NB4 (cell line): ENCODE results near the gene IQGAP3.

Experiments
- DNase-seq: peaks from one replicate; pipeline ENCODE4 v3.0.0; 2010; ENCODE audit warnings: low read depth
- H3K4me3 ChIP-seq: one replicate; pipeline ENCODE4 v1.5.1; 2011; ENCODE audit warnings: mild to moderate bottlenecking, low read depth, low read length, moderate library complexity
- CTCF ChIP-seq: IDR thresholded peaks from one replicate; pipeline ENCODE4 v1.5.1; 2012; ENCODE audit warnings: low read depth, low read length
- MAX ChIP-seq: IDR thresholded peaks from 2 replicates; pipeline ENCODE4 v1.6.1; 2011; ENCODE audit warnings: low read depth, low read length
- MYC ChIP-seq: IDR thresholded peaks from 2 replicates; pipeline ENCODE4 v1.6.1; 2011; ENCODE audit warnings: low read depth, low read length
- POLR2A ChIP-seq: IDR thresholded peaks from 2 replicates; pipeline ENCODE4 v1.6.1; 2011; ENCODE audit warnings: mild to moderate bottlenecking; ENCODE audit not compliant: insufficient read length; ENCODE audit errors: extremely low read depth

Gene IQGAP3

GRCh38 chr1:156524481-156524869 is 47.9 kb downstream of the IQGAP3 start:
- no peak for TF ChIP-seq CTCF
- TF ChIP-seq POLR2A, result no peak
- TF ChIP-seq MAX, result peak; percentile 71; the same call in 1 of the 2 replicates
- TF ChIP-seq MYC, result 0 out of 2 replicates have a peak, but pooled peaks have one; percentile 11
- H3K4me3 ChIP-seq, result peak overlapping the region; percentile 13
- DNase-seq, result peak; percentile 87

- DNase-seq, result peak; percentile 62
- TF ChIP-seq MYC (no peak; the same call in 1 of the 2 replicates), POLR2A (no peak), CTCF (no peak), MAX (peak; percentile 19; the same call in 1 of the 2 replicates)
- H3K4me3 ChIP-seq, result peak overlapping the region; percentile 23
Observed at GRCh38 chr1:156523801-156524480, 48.4 kb downstream of the IQGAP3 start.

- TF ChIP-seq MAX (no peak), CTCF (no peak), MYC (no peak), POLR2A (no peak)
- H3K4me3 ChIP-seq, result no peak overlapping the region
- no peak for DNase-seq
Observed at GRCh38 chr1:156522443-156522970, 49.9 kb downstream of the IQGAP3 start.

- H3K4me3 ChIP-seq, result no peak overlapping the region
- DNase-seq, result no peak
- TF ChIP-seq POLR2A (no peak), MYC (no peak), CTCF (no peak), MAX (no peak)
Observed at GRCh38 chr1:156517748-156518147, 54.6 kb downstream of the IQGAP3 start.

- DNase-seq, result no peak
- no peak for TF ChIP-seq POLR2A
- no peak for TF ChIP-seq MAX
- no peak for TF ChIP-seq CTCF
- no peak for TF ChIP-seq MYC
- H3K4me3 ChIP-seq, result no peak overlapping the region
Observed at GRCh38 chr1:156516821-156517220, 55.5 kb downstream of the IQGAP3 start.

GRCh38 chr1:156515956-156516355 is 56.4 kb downstream of the IQGAP3 start:
- DNase-seq, result no peak
- H3K4me3 ChIP-seq, result no peak overlapping the region
- TF ChIP-seq MYC, result no peak
- no peak for TF ChIP-seq POLR2A
- TF ChIP-seq CTCF, result no peak
- peak; percentile 8; the same call in 1 of the 2 replicates for TF ChIP-seq MAX
